ENCODE results near the gene MYO10.
A peak's percentile ranks its signal among the peaks of the same experiment; 100 is the strongest.

MYO10 gene

GRCh38 chr5:16933337-16933736 lies 2.8 kb downstream of the MYO10 start:
- peak overlapping the region; percentile 90 for H3K4me3 ChIP-seq (ENCODE audit: low read length)
- TF ChIP-seq CTCF (conservative IDR thresholded peaks at IDR 0.05; ENCODE audit: low read depth, low read length): no peak
- no peak for DNase-seq (ENCODE audit: low read depth)

- no peak for TF ChIP-seq CTCF (conservative IDR thresholded peaks at IDR 0.05; ENCODE audit: low read depth, low read length)
- peak overlapping the region; percentile 90 for H3K4me3 ChIP-seq (ENCODE audit: low read length)
- DNase-seq (ENCODE audit: low read depth): no peak
These were observed 3.7 kb downstream of the MYO10 start for GRCh38 chr5:16932401-16932800.

- no peak overlapping the region for H3K4me3 ChIP-seq (ENCODE audit: low read length)
- DNase-seq (ENCODE audit: low read depth): no peak
These were observed 4.6 kb downstream of the MYO10 start for GRCh38 chr5:16931334-16932110.

GRCh38 chr5:16930496-16930895 lies 5.6 kb downstream of the MYO10 start:
- H3K4me3 ChIP-seq (ENCODE audit: low read length): no peak overlapping the region
- TF ChIP-seq CTCF (conservative IDR thresholded peaks at IDR 0.05; ENCODE audit: low read depth, low read length): no peak
- no peak for DNase-seq (ENCODE audit: low read depth)

More at GRCh38 chr5:16931334-16932110, 4.6 kb downstream of the MYO10 start:
- TF ChIP-seq CTCF (conservative IDR thresholded peaks at IDR 0.05; ENCODE audit: low read depth, low read length): peak; percentile 22

- H3K4me3 ChIP-seq (ENCODE audit: low read length): no peak overlapping the region
- no peak for TF ChIP-seq CTCF (conservative IDR thresholded peaks at IDR 0.05; ENCODE audit: low read depth, low read length)
- no peak for DNase-seq (ENCODE audit: low read depth)
These were observed 6.3 kb downstream of the MYO10 start for GRCh38 chr5:16929831-16930230.

GRCh38 chr5:16929347-16929746 lies 6.7 kb downstream of the MYO10 start:
- no peak overlapping the region for H3K4me3 ChIP-seq (ENCODE audit: low read length)
- no peak for DNase-seq (ENCODE audit: low read depth)
- no peak for TF ChIP-seq CTCF (conservative IDR thresholded peaks at IDR 0.05; ENCODE audit: low read depth, low read length)

GRCh38 chr5:16927613-16928012 lies 8.5 kb downstream of the MYO10 start:
- no peak for DNase-seq (ENCODE audit: low read depth)
- no peak overlapping the region for H3K4me3 ChIP-seq (ENCODE audit: low read length)
- no peak for TF ChIP-seq CTCF (conservative IDR thresholded peaks at IDR 0.05; ENCODE audit: low read depth, low read length)
